Caco-2 (cell line): ENCODE data around the gene TMCC1. TPM values are rescaled to one million over a fixed set of nuclear protein-coding genes. Genes with fewer than 3 reads are reported as not detected.

ENCODE experiments used
- BruUV-seq: library from RNA; stranded (reverse); fragments of 400-500 nt; replicated peaks from 2 replicates; lab custom pipeline; 2021; lab: Mats Ljungman, UMichigan
- CTCF ChIA-PET: fragments of 300-600 bp; sonication (Branson Sonifier 250); formaldehyde crosslinking; loops from one replicate; lab custom pipeline; 2022; ENCODE audit warnings: antibody characterized with exemption; lab: Charles Lee
- POLR2A ChIA-PET: fragments of 300-600 bp; sonication (Branson Sonifier 250); formaldehyde crosslinking; loops from one replicate; lab custom pipeline; 2022; ENCODE audit warnings: antibody characterized with exemption; lab: Charles Lee
- DNase-seq, 2 experiments: peaks; one replicate each; pipeline versions ENCODE4 v3.0.0 to v3.0.0-alpha.2; 2020 to 2022
- H3K27me3 ChIP-seq: replicated peaks from 2 replicates; pipeline ENCODE4 v1.6.0; 2011; ENCODE audit warnings: low read length; ENCODE audit not compliant: control insufficient read depth, insufficient read depth
- H3K36me3 ChIP-seq: 2 replicates; pipeline ENCODE4 v1.5.1; 2011; ENCODE audit warnings: low read length; ENCODE audit not compliant: control insufficient read depth, insufficient read depth
- H3K4me1 ChIP-seq: fragments of 250-450 bp; sonication (Bioruptor Pico); 2 replicates; pipeline ENCODE4 v1.5.1; 2020; ENCODE audit warnings: mild to moderate bottlenecking
- H3K4me3 ChIP-seq: 2 replicates; pipeline ENCODE4 v1.5.1; 2011; ENCODE audit warnings: low read depth, mild to moderate bottlenecking, control low read depth, low read length
- H3K9me3 ChIP-seq: fragments of 250-450 bp; sonication (Bioruptor Pico); 2 replicates; pipeline ENCODE4 v1.5.1; 2020; ENCODE audit warnings: mild to moderate bottlenecking, moderate library complexity
- H3K27ac Mint-ChIP-seq: one replicate; pipeline ENCODE4 v1.8.0; 2022; ENCODE audit warnings: mixed read lengths; ENCODE audit not compliant: unreplicated experiment
- H3K27me3 Mint-ChIP-seq: one replicate; pipeline ENCODE4 v1.8.0; 2022; ENCODE audit warnings: mixed read lengths; ENCODE audit not compliant: insufficient read depth, unreplicated experiment
- H3K36me3 Mint-ChIP-seq: one replicate; pipeline ENCODE4 v1.8.0; 2022; ENCODE audit warnings: mild to moderate bottlenecking, mixed read lengths; ENCODE audit not compliant: insufficient read depth, unreplicated experiment
- H3K4me1 Mint-ChIP-seq: one replicate; pipeline ENCODE4 v1.8.0; 2022; ENCODE audit warnings: low read depth, mixed read lengths; ENCODE audit not compliant: unreplicated experiment
- H3K4me3 Mint-ChIP-seq: one replicate; pipeline ENCODE4 v1.8.0; 2022; ENCODE audit warnings: mild to moderate bottlenecking, moderate library complexity, mixed read lengths; ENCODE audit not compliant: unreplicated experiment
- H3K9me3 Mint-ChIP-seq: one replicate; pipeline ENCODE4 v1.8.0; 2022; ENCODE audit warnings: mixed read lengths; ENCODE audit not compliant: unreplicated experiment
- CTCF ChIP-seq, 2 experiments: fragments of 200-600 bp in 1 of 2; IDR thresholded peaks; 1 replicate in 1 of 2; 2 replicates in 1 of 2; pipeline versions ENCODE4 v1.5.1 to v1.8.0; 2011 to 2022; ENCODE audit warnings: antibody characterized with exemption in 1 of 2, control low read depth in 1 of 2, inconsistent platforms in 1 of 2, low read depth in 1 of 2, low read length in 1 of 2, mild to moderate bottlenecking in 1 of 2, moderate library complexity in 1 of 2; ENCODE audit not compliant: insufficient read depth in 1 of 2, severe bottlenecking in 1 of 2, unreplicated experiment in 1 of 2
- intact Hi-C: fragments of 100-400 bp; cut with micrococcal nuclease; formaldehyde crosslinking; loops from one replicate; pipeline ENCODE4 v1.10.0; 2022; ENCODE audit not compliant: unreplicated experiment
- total RNA-seq: library from RNA; stranded (reverse); gene quantifications from 2 replicates; pipeline ENCODE4 v1.2.3, GENCODE V29; 2022

The TMCC1 gene
- total RNA-seq, 1 experiment from 2014 or later, result 27.8 TPM

- no peaks in the 10 kb centered on the region for H3K36me3 ChIP-seq
- Mint-ChIP-seq H3K27ac (no peak overlapping the region), H3K27me3 (no peaks in the 10 kb centered on the region), H3K4me1 (peaks cover 14% of the 10 kb centered on the region), H3K9me3 (peaks cover 13% of the 10 kb centered on the region), H3K36me3 (peaks cover 9% of the 10 kb centered on the region), H3K4me3 (no peak overlapping the region)
- no peak for TF ChIP-seq CTCF (IDR thresholded peaks at IDR 0.05; ENCODE audit: insufficient read depth in 1 of 2, low read depth in 1 of 2, low read length in 1 of 2, severe bottlenecking in 1 of 2, unreplicated experiment in 1 of 2)
- ChIA-PET POLR2A (no interaction called here), CTCF (no interaction called here)
- no peaks in the 10 kb centered on the region for H3K27me3 ChIP-seq
- no peak for DNase-seq
- H3K4me1 ChIP-seq, result peaks cover 12% of the 10 kb centered on the region; the same call in 1 of the 2 replicates
- no peak overlapping the region for H3K4me3 ChIP-seq
- H3K9me3 ChIP-seq, result no peaks in the 10 kb centered on the region; the same call in 1 of the 2 replicates
- BruUV-seq, result no TSS peak
- intact Hi-C loops, result no loop called here
Measured at GRCh38 chr3:129837065-129837642, 56.4 kb downstream of the TMCC1 start.

- ChIA-PET POLR2A (no interaction called here), CTCF (no interaction called here)
- Mint-ChIP-seq H3K9me3 (peaks cover 13% of the 10 kb centered on the region), H3K27me3 (no peaks in the 10 kb centered on the region), H3K4me1 (peaks cover 14% of the 10 kb centered on the region), H3K4me3 (no peak overlapping the region), H3K27ac (no peak overlapping the region), H3K36me3 (peaks cover 12% of the 10 kb centered on the region)
- H3K4me1 ChIP-seq, result peaks cover 12% of the 10 kb centered on the region; the same call in 1 of the 2 replicates
- BruUV-seq, result no TSS peak
- H3K27me3 ChIP-seq, result no peaks in the 10 kb centered on the region
- no peaks in the 10 kb centered on the region for H3K36me3 ChIP-seq
- H3K9me3 ChIP-seq, result no peaks in the 10 kb centered on the region; the same call in 1 of the 2 replicates
- DNase-seq, result no peak
- intact Hi-C loops, result no loop called here
- no peak for TF ChIP-seq CTCF (IDR thresholded peaks at IDR 0.05; ENCODE audit: insufficient read depth in 1 of 2, low read depth in 1 of 2, low read length in 1 of 2, severe bottlenecking in 1 of 2, unreplicated experiment in 1 of 2)
- no peak overlapping the region for H3K4me3 ChIP-seq
Measured at GRCh38 chr3:129836381-129837064, 57.0 kb downstream of the TMCC1 start.

- Mint-ChIP-seq H3K36me3 (peaks cover 10% of the 10 kb centered on the region), H3K4me3 (no peak overlapping the region), H3K27ac (no peak overlapping the region), H3K4me1 (peaks cover 14% of the 10 kb centered on the region), H3K27me3 (no peaks in the 10 kb centered on the region), H3K9me3 (peaks cover 3% of the 10 kb centered on the region)
- no peak for DNase-seq
- no peaks in the 10 kb centered on the region for H3K36me3 ChIP-seq
- no peaks in the 10 kb centered on the region for H3K27me3 ChIP-seq
- no peak for TF ChIP-seq CTCF (IDR thresholded peaks at IDR 0.05; ENCODE audit: insufficient read depth in 1 of 2, low read depth in 1 of 2, low read length in 1 of 2, severe bottlenecking in 1 of 2, unreplicated experiment in 1 of 2)
- H3K4me1 ChIP-seq, result peaks cover 7% of the 10 kb centered on the region; the same call in 1 of the 2 replicates
- no peaks in the 10 kb centered on the region for H3K9me3 ChIP-seq
- CTCF ChIA-PET, result no interaction called here
- intact Hi-C loops, result no loop called here
- no peak overlapping the region for H3K4me3 ChIP-seq
- POLR2A ChIA-PET, result no interaction called here
- no TSS peak for BruUV-seq
Measured at GRCh38 chr3:129835198-129835597, 58.3 kb downstream of the TMCC1 start.
